NCI-H2171 (cell line): Measurements from ENCODE around the gene SBF2.
"Not testable (repeated sequence)": the region's sequence is repeated elsewhere in the genome, so short reads cannot be mapped to it uniquely, and the experiment has no call there.

Experiments used
- DNase-seq: peaks from one replicate; lab custom pipeline; 2025; lab: John Stamatoyannopoulos, UW

The SBF2 gene

GRCh38 chr11:10116588-10116987, 177.4 kb downstream of the SBF2 start:
- no peak for DNase-seq

- DNase-seq, result no peak
These were observed 179.2 kb downstream of the SBF2 start for GRCh38 chr11:10114593-10115404.

GRCh38 chr11:10113852-10114251, 180.2 kb downstream of the SBF2 start:
- DNase-seq, result no peak

- no peak for DNase-seq
These were observed 184.2 kb downstream of the SBF2 start for GRCh38 chr11:10109806-10110205.

- no peak for DNase-seq
These were observed 184.9 kb downstream of the SBF2 start for GRCh38 chr11:10108915-10109680.

- DNase-seq, result no peak
These were observed 186.5 kb downstream of the SBF2 start for GRCh38 chr11:10107497-10107896.

GRCh38 chr11:10097615-10098014, 196.4 kb downstream of the SBF2 start:
- no peak for DNase-seq

- DNase-seq, result no peak
These were observed 197.0 kb downstream of the SBF2 start for GRCh38 chr11:10096987-10097386.

GRCh38 chr11:10095412-10096208, 198.4 kb downstream of the SBF2 start:
- no peak for DNase-seq

- no peak for DNase-seq
These were observed 201.6 kb downstream of the SBF2 start for GRCh38 chr11:10092426-10092825.

- DNase-seq, result no peak
These were observed 202.5 kb downstream of the SBF2 start for GRCh38 chr11:10091314-10092045.

GRCh38 chr11:10087923-10088225, 206.1 kb downstream of the SBF2 start:
- DNase-seq, result not testable (repeated sequence)

- DNase-seq, result no peak
These were observed 206.7 kb downstream of the SBF2 start for GRCh38 chr11:10087186-10087922.

GRCh38 chr11:10080138-10080537, 213.9 kb downstream of the SBF2 start:
- DNase-seq, result no peak

- no peak for DNase-seq
These were observed 217.4 kb downstream of the SBF2 start for GRCh38 chr11:10076458-10077141.

- DNase-seq, result no peak
These were observed 218.9 kb downstream of the SBF2 start for GRCh38 chr11:10075141-10075540.

GRCh38 chr11:10072841-10073240, 221.2 kb downstream of the SBF2 start:
- no peak for DNase-seq

- DNase-seq, result no peak
These were observed 221.9 kb downstream of the SBF2 start for GRCh38 chr11:10072142-10072541.

- no peak for DNase-seq
These were observed 226.3 kb downstream of the SBF2 start for GRCh38 chr11:10067629-10068300.

- no peak for DNase-seq
These were observed 227.6 kb downstream of the SBF2 start for GRCh38 chr11:10066441-10066840.
